Stimulated activated CD8-positive, alpha-beta memory T cell treated with anti-CD3 and anti-CD28 coated beads, Interleukin-15, amount 100 ng/mL, for 24 hours (primary cell): ENCODE results near the gene SERPINB3.
"Not testable (repeated sequence)": the region's sequence is repeated elsewhere in the genome, so short reads cannot be mapped to it uniquely, and the experiment has no call there.

Source experiments
- DNase-seq: peaks from one replicate; pipeline ENCODE4 v3.0.0-alpha.2; 2020; ENCODE audit warnings: low read depth

SERPINB3 gene

GRCh38 chr18:63646936-63647335, 14.8 kb downstream of the SERPINB3 start:
- no peak for DNase-seq

GRCh38 chr18:63644694-63645093, 17.0 kb downstream of the SERPINB3 start:
- DNase-seq = not testable (repeated sequence)

DNA sequence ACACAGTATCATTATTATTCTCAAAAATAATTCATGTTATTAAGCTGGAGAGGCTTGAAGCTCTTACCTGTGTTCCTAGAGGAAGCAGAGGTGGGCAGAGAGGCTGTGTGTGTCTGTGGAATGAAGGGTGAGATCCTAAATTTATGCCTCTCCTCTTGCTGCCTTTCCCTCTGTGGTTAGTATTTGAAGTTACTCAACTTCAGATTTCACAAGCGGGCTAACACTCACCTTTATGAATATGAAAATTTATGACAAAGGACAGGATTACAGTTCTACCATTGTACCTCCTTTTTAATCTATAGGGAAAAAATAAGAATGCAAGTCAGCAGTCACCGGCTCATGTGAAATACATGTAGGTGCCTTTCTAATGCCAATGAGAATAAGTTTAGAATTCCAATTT, 17.6 kb downstream of the SERPINB3 start, which contains the start of gene SERPINB4:
TSS of gene SERPINB4 (minus strand) at position 115 of the 400 bp plus-strand sequence. CDS start 679 bp downstream, outside the sequence.
- DNase-seq = not testable (repeated sequence)

- DNase-seq = not testable (repeated sequence)
Observed at GRCh38 chr18:63642668-63643356, 18.9 kb downstream of the SERPINB3 start.

DNA sequence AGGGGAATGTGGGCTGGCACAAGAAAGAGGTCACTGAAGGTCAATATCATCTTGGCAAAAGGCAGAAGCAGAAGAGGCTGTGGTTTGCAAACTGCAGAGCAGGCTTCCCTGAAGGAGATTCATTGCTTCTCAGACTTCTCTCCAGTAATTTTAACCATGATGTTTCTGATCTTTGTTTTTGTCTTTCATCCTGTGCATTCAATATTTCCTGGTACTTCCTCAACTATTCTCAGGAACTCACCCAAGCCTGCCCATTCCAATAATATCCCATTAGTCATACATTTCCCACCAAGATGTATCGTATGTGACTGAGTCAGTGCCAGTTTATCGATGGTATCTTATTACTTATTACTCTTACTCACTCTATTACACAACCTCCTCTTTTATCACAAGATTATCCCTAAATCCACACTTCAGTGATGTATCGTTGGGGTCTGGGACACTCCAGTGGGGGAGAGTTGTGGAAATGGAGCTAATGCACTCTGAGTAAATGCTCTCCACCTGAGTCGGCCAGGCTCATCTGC, 20.5 kb downstream of the SERPINB3 start:
- DNase-seq = not testable (repeated sequence)

DNA sequence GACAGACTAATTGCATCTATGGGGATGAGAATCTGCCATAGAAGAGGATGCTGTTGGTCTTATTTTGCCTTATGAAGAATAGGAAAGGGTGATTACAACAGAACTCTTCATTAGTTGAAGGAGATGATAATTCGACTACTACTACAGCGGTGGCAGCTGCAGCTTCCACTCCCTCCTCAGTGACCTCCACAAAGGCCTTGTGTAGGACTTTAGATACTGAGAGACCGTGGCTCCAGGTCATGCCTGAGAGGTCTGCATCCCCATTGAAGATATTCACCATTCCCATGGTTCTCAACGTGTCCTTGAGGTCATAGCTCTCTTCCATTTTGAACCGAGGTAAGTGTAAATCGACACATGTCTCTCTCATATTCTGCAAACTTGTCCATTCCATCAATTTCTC, 24.0 kb downstream of the SERPINB3 start:
- no peak for DNase-seq

DNA sequence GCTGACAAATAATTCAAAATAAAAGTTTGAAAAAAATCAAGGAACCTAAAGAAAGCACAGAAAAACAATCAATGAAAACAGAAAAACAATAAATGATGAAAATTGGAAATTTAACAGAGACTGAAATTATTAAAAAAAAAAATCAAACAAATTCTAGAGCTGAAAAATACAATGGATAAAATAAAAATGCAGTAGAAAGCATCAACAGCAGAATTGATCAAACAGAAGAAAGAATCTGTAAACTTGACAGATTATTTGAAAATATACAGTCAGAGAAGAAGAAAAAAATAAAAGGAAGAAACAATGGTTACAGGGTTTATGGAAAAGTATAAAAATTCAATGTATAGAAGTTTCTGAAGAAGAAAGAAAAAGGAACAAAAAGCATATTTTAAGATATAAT, 33.9 kb downstream of the SERPINB3 start:
- DNase-seq = no peak

- DNase-seq = no peak
Observed at GRCh38 chr18:63626431-63626830, 35.3 kb downstream of the SERPINB3 start.

DNA sequence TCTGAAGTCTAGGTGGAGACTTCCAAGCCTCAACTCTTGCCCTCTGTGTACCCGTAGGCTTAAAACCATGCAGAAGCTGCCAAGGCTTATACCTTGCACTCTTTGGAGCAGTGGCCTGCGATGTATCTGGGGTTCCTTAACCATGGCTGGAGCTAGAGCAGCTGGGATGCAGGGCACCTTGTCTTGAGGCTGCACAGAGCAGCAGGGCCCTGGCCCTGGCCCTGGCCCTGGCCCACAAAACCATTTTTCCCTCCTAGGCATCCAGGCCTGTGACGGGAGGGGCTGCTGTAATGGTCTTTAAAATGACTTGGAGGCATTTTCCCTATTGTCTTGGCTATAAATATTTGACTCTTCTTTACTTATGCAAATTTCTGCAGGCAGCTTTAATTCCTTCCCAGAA, 36.8 kb downstream of the SERPINB3 start:
- no peak for DNase-seq

DNA sequence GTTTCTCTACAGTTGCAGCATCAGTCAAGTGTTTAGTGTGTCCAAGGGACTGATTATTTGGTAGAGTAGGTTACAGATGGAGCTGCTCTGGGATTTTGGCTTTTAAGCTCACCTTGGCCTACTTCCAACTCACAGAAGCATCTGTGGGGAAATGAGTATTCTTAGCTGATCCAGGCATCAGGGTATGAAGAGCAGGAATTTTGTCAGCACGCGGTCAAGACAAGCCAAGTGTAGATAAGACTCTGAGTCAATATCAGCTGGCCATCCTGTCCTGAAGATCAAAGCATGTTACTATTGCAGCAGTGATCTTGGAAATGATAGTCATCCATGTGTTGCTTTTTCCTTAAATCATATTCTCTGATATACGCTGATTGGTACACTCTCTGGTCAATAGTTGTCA, 42.0 kb downstream of the SERPINB3 start:
- no peak for DNase-seq

GRCh38 chr18:63617915-63618234, 43.8 kb downstream of the SERPINB3 start:
- no peak for DNase-seq

- DNase-seq = no peak
Observed at GRCh38 chr18:63617049-63617914, 44.4 kb downstream of the SERPINB3 start.

DNA sequence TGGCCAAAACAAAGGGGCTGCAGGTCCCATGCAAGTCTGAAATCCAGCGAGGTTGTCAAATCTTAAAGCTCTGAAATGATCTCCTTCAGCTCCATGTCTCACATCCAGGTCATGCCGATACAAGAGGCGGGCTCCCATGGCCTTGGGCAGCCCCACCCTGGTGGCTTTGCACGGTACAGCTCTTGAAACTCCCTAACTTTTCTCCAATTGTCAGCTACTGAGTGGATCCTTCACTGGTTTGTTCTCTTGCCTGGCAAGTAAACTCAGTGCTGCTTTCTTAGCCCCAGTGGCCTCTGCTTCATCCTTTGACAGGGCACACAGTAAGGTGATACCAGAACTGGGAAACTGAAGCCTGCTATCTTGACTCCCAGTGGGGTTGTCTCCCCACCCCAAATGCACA, 48.3 kb downstream of the SERPINB3 start:
- DNase-seq = no peak

DNA sequence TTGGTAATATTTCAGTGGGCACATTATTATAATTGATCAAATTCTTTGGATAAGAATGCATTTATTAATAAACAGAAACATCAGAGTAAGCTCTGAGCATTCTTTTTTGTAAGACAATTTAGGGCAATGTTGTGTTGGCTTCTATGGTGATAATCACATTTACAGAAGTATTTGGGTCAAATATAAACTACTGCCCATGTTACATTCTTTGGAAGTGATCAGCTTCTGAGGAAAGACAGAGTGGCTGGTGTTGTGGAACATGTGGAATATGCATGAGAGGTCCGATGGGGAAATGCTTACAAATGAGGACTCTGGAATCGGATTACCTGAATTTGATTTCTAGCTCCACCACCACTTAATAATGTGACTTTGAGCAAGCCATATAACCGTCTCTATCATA, 55.2 kb downstream of the SERPINB3 start:
- no peak for DNase-seq
